Subcutaneous abdominal adipose tissue (tissue), 5 donors: ENCODE data around the gene PEBP1.

Experiments
- H3K27ac ChIP-seq: one replicate; pipeline ENCODE4 v1.7.0; 2013; ENCODE audit warnings: low read depth, mild to moderate bottlenecking, inconsistent platforms, low read length, moderate library complexity
- H3K27me3 ChIP-seq, 5 donors: one replicate each; pipeline ENCODE4 v1.7.0; 2013; ENCODE audit warnings: low read length in 5 of 5, inconsistent platforms in 1 of 5; ENCODE audit not compliant: control insufficient read depth in 5 of 5, insufficient read depth in 4 of 5
- H3K36me3 ChIP-seq, 5 donors: one replicate each; pipeline ENCODE4 v1.7.0; 2013; ENCODE audit warnings: low read length in 5 of 5; ENCODE audit not compliant: control insufficient read depth in 5 of 5, insufficient read depth in 5 of 5
- H3K4me1 ChIP-seq, 5 donors: one replicate each; pipeline ENCODE4 v1.7.0; 2013; ENCODE audit warnings: low read length in 5 of 5, mild to moderate bottlenecking in 3 of 5, moderate library complexity in 1 of 5; ENCODE audit not compliant: control insufficient read depth in 5 of 5, insufficient read depth in 5 of 5
- H3K4me3 ChIP-seq, 5 donors: one replicate each; pipeline ENCODE4 v1.7.0; 2013; ENCODE audit warnings: low read length in 5 of 5, low read depth in 1 of 5
- H3K9ac ChIP-seq, 5 donors: one replicate each; pipeline ENCODE4 v1.7.0; 2013; ENCODE audit warnings: low read length in 5 of 5, mild to moderate bottlenecking in 4 of 5, moderate library complexity in 3 of 5
- H3K9me3 ChIP-seq, 5 donors: one replicate each; pipeline ENCODE4 v1.7.0; 2013; ENCODE audit warnings: low read length in 5 of 5; ENCODE audit not compliant: control insufficient read depth in 5 of 5
- donor health status: healthy.
- donor health status: healthy.
- donor health status: healthy.
- donor health status: healthy.
- donor health status: healthy.

Gene PEBP1

DNA sequence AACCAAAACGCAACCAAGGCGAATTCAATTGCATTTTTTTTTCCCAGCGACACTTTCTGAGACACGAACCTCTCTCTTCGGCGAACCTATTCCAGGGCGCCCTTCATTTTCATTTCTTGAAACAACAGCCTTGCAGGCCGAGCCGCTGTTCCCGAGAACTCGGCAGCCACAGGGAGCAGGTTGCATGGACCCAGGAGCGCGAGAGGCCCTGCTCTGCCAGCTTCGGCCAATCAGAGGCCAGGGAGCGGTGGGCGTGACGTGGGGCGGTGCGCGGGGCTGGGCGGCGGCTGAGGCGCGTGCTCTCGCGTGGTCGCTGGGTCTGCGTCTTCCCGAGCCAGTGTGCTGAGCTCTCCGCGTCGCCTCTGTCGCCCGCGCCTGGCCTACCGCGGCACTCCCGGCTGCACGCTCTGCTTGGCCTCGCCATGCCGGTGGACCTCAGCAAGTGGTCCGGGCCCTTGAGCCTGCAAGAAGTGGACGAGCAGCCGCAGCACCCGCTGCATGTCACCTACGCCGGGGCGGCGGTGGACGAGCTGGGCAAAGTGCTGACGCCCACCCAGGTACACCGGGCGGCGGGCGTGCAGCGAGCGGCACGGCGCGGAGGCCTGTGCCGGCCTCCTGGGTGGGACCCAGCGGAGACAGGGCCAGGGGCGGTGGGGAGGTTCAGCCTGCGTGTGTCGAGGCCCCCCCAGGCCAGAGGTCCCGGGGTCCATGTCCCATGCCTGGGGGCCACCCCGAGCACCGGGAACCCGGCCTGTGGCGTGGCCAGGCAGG lies at the start of gene PEBP1:
PEBP1 (plus strand) TSS at position 337 of the 771 bp plus-strand sequence; CDS start at position 423, 86 bp downstream.
- Histone ChIP-seq H3K9ac (peak within 1 kb of the TSS; percentile 84 to 98 (median 95)), H3K9me3 (no peaks in the 10 kb centered on the region), H3K27ac (peak within 1 kb of the TSS; percentile 79), H3K4me1 (peaks cover 1 to 49% (median 32%) of the 10 kb centered on the region in 5 donors), H3K36me3 (peaks cover 6 to 30% (median 19%) of the 10 kb centered on the region in 5 donors), H3K4me3 (peak within 1 kb of the TSS; percentile 79 to 94 (median 89)), H3K27me3 (no peaks in the 10 kb centered on the region)

DNA sequence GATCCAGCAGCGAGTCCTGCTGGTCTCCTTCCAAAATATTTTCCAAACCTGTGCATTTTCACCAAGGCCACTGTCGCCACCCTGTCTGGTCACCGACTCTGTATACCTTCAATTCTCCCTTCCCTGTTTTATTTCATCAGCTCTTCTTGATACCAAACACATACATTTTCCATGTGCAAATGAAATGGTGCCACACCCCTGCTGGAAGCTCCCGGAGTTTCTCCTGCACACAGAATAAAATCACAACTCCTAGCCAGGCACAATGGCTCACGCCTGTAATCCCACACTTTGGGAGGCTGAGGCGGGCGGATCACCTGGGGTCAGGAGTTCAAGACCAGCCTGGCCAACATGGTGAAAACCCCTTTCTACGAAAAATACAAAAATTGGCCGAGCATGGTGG lies 46.1 kb upstream of the PEBP1 start:
- Histone ChIP-seq H3K36me3 (peaks cover 0 to 17% (median 12%) of the 10 kb centered on the region in 5 donors), H3K27ac (no peak overlapping the region), H3K9ac (no peak overlapping the region), H3K9me3 (no peaks in the 10 kb centered on the region), H3K4me1 (peaks cover 0 to 8% (median 0%) of the 10 kb centered on the region in 5 donors), H3K27me3 (no peaks in the 10 kb centered on the region), H3K4me3 (no peak overlapping the region)

DNA sequence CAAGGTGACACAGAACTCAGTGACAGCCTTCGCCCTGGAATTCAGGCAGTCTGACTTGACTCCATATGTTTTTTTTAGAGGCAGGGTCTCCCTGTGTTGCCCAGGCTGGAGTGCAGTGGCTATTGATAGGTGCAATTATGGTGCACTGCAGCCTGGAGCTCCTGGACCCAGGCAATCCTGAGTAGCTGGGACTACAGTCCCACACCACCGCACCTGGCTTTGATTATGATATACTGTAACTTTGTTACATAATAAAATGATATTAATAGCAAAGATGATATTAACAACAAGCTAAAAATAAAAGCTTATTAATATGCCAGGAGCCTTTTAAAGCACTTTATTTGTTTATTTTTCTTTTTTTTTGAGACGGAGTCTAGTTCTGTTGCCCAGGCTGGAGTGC lies 41.9 kb upstream of the PEBP1 start:
- Histone ChIP-seq H3K9ac (no peak overlapping the region), H3K36me3 (peaks cover 0 to 17% (median 15%) of the 10 kb centered on the region in 5 donors), H3K9me3 (no peaks in the 10 kb centered on the region), H3K27ac (no peak overlapping the region), H3K27me3 (no peaks in the 10 kb centered on the region), H3K4me1 (peaks cover 0 to 8% (median 0%) of the 10 kb centered on the region in 5 donors), H3K4me3 (no peak overlapping the region)

DNA sequence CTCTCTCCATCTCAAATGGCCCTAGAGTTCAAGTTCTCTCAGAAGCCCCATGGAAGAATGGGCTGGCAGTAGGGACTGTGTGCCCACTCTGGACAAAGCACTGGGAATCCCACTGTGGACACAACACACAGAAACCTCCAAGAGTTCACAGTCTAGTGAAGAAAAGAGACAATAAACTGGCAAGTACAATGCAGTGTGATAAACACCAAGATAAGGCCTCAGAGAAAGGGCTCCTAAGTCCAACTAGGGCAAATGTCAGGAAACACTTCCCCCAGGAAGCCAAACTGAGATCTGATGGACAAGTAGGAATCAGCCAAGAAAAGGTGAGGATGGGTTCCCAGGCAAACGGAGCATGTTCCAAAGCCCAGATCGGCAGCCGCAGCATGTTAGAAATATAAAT lies 37.5 kb upstream of the PEBP1 start:
- peak overlapping the region in 1 of 5 donors; percentile 16 for H3K9ac ChIP-seq
- no peaks in the 10 kb centered on the region for H3K9me3 ChIP-seq
- peaks cover 0 to 19% (median 10%) of the 10 kb centered on the region in 5 donors for H3K4me1 ChIP-seq
- H3K27me3 ChIP-seq, result no peaks in the 10 kb centered on the region
- peaks cover 0 to 9% (median 3%) of the 10 kb centered on the region in 5 donors for H3K36me3 ChIP-seq
- H3K27ac ChIP-seq, result no peak overlapping the region
- no peak overlapping the region for H3K4me3 ChIP-seq

DNA sequence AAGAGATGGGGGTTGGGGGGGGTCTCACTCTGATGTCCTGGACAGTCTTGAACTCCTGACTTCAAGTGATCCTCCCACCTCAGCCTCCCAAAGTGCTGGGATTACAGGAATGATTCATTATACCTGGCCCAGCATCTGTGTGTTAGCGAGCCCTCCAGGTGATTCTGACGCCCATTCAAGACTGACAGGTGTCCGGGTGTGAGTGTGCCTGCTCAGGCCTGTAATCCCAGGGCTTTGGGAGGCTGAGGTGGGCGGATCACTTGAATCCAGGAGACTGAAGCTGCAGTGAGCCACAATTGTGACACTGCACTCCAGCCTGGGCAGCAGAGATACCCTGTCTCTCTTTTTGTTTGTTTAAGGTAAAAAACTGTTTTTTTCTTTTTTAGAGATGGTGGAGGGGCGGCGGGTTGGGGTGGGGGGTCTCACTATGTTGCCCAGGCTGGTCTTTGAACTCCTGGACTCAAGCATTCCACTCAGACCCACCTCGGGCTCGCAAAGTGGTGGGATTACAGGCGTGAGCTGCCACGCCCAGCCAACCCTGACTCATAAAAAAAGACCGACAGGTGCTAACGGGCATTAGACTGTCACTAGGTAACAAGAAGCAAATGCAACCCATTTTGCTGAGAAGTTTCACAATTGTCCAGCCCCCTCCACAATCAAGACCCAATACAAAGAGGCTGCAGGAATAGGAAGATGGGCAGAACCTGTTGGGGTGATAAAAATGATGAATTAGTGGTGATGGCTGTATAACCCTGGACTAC lies 36.8 kb upstream of the PEBP1 start:
- H3K9ac ChIP-seq, result no peak overlapping the region
- H3K27ac ChIP-seq, result no peak overlapping the region
- no peaks in the 10 kb centered on the region for H3K9me3 ChIP-seq
- H3K4me3 ChIP-seq, result no peak overlapping the region
- H3K4me1 ChIP-seq, result peaks cover 0 to 24% (median 15%) of the 10 kb centered on the region in 5 donors
- peaks cover 0 to 6% (median 0%) of the 10 kb centered on the region in 5 donors for H3K36me3 ChIP-seq
- H3K27me3 ChIP-seq, result no peaks in the 10 kb centered on the region

DNA sequence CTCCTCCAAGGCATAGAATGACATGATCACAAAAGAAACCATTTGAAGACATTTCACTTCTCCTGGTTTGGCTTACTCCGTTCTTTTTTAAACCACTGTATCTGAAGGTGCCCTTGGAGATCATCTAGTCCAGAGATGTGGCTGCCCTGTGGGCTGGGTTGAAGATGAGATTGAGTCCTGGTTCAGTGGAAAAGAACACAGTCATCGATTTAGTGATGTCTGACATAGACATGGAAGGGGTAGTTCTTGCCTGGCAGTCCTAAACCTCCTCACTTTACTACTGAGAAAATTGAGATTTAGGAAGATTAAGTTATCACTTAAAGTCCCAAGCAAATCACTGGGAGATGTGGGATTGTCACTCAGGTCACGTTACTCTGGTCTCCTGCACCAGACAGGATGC lies 34.9 kb upstream of the PEBP1 start:
- no peaks in the 10 kb centered on the region for H3K27me3 ChIP-seq
- no peaks in the 10 kb centered on the region for H3K36me3 ChIP-seq
- H3K4me1 ChIP-seq, result peaks cover 2 to 29% (median 21%) of the 10 kb centered on the region in 5 donors
- no peak overlapping the region for H3K4me3 ChIP-seq
- no peak overlapping the region for H3K9ac ChIP-seq
- H3K9me3 ChIP-seq, result no peaks in the 10 kb centered on the region
- H3K27ac ChIP-seq, result no peak overlapping the region

DNA sequence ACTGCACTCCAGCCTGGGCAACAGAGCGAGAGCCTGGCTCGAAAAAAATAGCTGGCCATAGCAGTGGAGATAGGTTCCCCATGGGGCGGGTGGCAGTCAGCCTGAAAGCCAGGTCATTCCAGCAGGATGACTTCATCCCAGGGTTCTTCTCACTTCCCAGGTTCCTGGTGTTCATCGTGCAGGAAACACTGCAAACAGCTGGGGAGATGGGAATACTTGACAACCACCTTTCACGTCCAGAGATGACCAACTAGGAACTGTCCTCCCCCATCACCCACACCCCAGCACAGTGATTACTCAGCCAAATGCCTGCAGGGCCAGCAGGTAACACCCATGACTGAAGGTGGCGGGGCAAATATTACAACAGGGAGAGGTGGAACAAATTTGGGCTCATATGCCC lies 33.9 kb upstream of the PEBP1 start:
- H3K36me3 ChIP-seq, result no peaks in the 10 kb centered on the region
- H3K4me3 ChIP-seq, result no peak overlapping the region
- peaks cover 2 to 29% (median 21%) of the 10 kb centered on the region in 5 donors for H3K4me1 ChIP-seq
- no peaks in the 10 kb centered on the region for H3K27me3 ChIP-seq
- no peaks in the 10 kb centered on the region for H3K9me3 ChIP-seq
- H3K27ac ChIP-seq, result no peak overlapping the region
- no peak overlapping the region for H3K9ac ChIP-seq

DNA sequence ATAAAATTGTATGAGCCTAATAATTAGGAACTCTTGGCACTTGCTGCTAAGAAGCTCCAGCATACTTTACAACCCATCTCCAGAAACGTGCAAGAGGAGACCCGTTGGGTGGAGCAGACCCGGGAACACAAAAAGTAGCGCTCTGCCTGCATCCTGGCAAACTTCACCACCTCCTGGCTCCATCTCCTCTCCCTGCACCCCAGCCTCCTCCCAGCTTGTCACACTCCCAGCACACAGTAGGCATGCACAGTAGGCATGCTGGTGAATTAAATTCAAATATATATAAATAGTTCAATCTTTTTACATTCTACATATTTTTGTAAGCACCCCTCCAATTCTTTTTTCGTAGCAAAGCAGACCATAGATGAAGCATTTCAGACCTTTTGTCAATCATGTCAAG lies 33.3 kb upstream of the PEBP1 start:
- Histone ChIP-seq H3K27me3 (no peaks in the 10 kb centered on the region), H3K9ac (peak overlapping the region in 2 of 5 donors; percentile 64 to 79), H3K4me1 (peaks cover 2 to 29% (median 21%) of the 10 kb centered on the region in 5 donors), H3K4me3 (peak overlapping the region in 4 of 5 donors; percentile 53 to 85 (median 82)), H3K9me3 (no peaks in the 10 kb centered on the region), H3K36me3 (no peaks in the 10 kb centered on the region), H3K27ac (no peak overlapping the region)

DNA sequence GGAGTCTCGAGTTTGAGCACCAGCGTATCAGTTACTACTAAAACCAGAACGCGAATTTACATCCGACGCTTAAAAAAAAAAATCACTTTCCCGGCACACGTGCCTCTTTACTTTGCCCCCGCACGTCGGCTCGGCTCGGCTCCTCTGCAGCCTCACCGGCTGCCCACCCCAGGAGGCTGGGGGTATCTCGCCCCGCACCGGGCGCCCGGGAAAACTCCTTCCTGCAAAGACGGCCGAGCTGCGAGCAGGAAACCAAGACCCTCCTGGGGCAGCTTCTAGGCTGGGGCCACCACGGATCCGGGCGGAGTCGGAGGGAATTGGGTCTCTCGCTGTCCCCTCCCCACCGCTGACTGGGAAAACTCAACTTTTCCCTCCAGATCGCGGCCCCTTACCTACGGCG lies 32.7 kb upstream of the PEBP1 start:
- H3K4me3 ChIP-seq, result peak overlapping the region; percentile 53 to 93 (median 84)
- H3K4me1 ChIP-seq, result peaks cover 2 to 29% (median 19%) of the 10 kb centered on the region in 5 donors
- no peaks in the 10 kb centered on the region for H3K36me3 ChIP-seq
- peak overlapping the region; percentile 30 for H3K27ac ChIP-seq
- H3K9me3 ChIP-seq, result no peaks in the 10 kb centered on the region
- no peaks in the 10 kb centered on the region for H3K27me3 ChIP-seq
- peak overlapping the region in 4 of 5 donors; percentile 64 to 79 (median 74) for H3K9ac ChIP-seq
